Stimulated activated CD4-positive, alpha-beta T cell treated with anti-CD3 and anti-CD28 coated beads, Interleukin-15, amount 100 ng/mL, for 48 hours (primary cell): ENCODE results near the gene ENTREP1.
"Not testable (repeated sequence)": the region's sequence is repeated elsewhere in the genome, so short reads cannot be mapped to it uniquely, and the experiment has no call there.

Experiments used
- DNase-seq, 2 donors: peaks; one replicate each; pipeline ENCODE4 v3.0.0-alpha.2; 2020; ENCODE audit warnings: low read depth in 2 of 2

Gene ENTREP1

DNA sequence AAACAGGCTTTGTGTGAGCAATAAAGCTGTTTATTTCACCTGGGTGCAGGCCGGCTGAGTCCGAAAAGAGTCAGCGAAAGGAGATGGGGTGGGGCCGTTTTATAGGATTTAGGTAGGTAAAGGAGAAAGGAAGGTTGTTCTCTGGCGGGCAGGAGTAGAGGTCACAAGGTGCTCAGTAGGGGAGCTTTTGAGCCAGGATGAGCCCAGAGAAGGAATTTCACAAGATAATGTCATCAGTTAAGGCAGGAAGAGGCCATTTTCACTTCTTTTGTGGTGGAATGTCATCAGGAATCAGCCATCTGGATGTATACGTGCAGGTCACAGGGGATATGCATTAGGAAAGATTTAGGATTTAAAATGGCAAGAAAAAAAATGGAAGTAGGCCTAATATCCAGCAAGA lies 84.9 kb downstream of the ENTREP1 start:
- DNase-seq = not testable (repeated sequence)

DNA sequence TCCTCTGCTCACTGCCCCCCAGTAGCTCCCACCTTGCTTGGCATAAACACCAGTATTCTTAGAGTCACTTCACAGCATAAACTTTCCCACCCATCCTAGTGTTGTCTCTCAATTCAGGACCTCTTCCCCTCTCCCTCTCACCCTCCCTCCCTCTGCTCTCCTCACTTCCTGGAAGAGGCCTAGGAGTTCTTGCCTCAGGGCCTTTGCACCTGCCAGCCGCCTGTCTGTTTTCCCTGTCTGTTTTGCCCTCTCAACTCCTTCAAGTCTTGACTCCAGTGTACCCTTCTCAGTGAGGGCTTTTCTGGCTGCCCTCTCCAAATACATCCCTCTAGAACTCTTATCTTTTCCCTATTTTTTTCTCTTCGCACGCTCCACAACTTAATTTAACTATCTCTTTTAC lies 86.2 kb downstream of the ENTREP1 start:
- no peak for DNase-seq

DNA sequence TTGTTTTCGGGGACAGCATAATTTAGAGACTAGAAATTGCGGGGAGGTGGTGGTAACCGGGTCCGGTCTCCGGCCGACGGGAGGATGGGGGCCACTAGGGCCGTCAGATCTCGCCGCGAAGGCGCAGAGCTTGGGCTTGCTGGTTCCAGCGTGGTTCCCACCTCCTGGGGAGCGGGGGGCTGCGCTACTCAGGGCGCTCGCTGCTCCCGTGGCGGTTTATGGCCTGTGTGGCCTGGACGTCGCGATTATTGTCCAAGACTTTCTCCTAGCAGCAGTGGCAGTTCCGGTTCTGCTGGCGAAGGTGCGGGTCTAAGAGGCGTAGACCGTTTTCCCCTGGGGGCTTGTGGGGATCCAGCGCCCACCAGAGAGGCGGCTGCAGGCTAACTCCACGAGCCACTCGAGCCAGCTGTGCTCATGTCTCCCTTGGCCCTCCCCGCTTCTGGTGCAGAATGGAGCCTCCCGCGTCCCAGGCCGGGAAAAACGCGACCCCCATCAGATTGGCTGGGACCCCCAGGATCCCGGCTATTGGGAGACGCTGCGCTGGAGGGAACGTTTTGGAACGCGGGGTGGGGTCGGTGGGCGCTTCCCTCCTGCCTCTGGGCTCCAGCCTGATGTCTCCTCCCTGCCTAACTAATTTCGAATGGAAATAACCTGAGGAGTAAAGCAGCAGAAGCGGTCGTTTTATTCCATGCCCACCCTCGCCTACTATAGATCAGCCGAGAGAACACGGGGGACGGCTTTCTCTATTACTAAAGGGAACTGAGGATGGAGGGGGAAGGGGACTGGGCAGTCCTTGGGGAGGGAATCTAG lies 87.1 kb downstream of the ENTREP1 start:
- DNase-seq = no peak

DNA sequence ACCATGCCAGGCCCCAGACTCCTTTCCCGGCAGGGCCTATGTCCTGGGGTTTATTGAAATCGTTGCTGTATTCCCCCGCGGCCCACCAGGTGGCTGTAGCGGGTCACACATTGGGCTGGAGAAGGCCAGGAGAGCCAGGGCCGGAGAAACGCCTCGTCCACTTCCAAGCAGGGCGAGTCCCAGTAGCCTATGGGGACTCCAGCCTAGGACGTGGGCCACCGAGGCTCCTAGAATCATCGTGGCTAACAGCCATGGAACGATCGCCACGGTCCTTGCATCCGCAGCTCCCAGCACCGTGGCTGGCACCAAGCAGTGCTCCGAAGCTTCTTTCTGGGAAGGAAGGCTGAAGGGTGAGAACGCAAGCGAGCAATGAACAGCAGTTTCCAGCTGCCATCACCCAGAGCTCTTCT lies 87.7 kb downstream of the ENTREP1 start:
- no peak for DNase-seq

DNA sequence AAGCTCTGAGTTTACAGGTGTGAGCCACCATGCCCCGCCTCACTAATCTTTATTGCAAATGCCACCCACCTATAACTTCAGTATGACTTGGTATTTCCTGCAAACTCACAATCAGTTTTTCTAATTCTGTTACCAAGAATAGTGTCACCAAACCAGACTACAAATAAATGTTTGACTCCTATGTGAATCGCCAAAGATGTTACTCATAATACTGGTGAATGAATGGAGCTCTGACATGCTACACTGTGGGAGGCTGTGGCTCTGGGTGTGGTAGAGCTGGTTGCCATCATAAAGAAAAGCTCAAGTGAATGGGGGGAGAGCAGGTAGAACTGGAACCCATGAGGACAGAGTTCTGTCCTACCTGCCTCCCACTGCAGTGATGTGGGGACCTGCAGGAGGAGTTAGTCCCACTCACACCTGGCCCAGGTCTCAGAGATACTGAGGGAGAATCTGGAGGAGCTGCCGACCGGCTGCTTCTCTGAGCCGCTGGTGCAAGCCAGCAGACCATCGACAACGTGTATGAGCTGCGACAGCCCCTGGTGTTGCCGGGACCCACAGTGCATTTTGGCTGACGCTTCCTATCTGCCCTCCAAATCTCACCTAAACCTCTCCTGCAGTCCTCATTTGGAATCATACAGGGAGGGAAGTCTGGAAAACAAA lies 95.7 kb downstream of the ENTREP1 start:
- no peak for DNase-seq

DNA sequence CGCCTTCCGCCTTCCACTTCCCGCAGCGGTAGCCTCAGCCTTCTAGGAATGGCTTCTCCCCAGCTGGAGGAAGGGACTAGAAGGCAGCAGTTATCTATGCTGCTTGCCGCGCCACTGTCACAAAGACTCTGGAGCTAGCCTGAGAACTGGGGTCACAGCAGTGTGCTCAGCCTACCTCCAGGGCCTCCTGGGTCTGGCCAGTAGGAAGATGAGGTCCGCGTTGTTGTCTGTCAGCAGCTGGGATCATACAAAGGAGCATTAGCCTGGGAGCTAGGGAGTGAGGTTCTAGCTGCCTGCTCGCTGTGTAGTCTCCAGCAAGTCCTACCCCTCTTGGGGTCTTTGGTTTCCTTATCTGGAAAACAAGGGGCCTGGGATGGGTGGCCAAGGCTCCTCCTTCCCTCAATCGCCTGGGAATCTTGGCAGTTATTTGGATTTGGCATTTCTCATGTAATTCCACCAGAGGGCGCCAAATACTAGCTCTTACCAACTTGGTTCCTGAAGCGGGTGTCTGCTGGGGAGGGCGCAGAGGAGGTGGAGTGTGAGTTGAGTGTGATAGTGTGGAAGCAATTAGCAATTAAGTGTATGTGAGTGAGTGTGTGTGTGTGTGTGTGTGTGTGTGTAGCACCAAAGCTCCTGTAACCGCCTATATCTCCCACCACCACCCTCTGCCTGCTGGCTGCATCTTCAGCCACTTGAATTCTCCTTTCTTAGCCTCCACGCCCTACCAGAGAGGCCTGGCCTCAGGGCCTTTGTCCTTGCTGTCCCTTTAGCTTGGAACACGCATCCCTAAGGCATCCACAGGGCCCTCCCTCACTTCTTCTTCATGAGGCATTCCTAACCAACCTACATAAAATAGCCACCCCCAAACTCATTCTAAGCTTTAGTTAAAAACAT lies 97.1 kb downstream of the ENTREP1 start:
- DNase-seq = peak in 1 of 2 donors; percentile 23

DNA sequence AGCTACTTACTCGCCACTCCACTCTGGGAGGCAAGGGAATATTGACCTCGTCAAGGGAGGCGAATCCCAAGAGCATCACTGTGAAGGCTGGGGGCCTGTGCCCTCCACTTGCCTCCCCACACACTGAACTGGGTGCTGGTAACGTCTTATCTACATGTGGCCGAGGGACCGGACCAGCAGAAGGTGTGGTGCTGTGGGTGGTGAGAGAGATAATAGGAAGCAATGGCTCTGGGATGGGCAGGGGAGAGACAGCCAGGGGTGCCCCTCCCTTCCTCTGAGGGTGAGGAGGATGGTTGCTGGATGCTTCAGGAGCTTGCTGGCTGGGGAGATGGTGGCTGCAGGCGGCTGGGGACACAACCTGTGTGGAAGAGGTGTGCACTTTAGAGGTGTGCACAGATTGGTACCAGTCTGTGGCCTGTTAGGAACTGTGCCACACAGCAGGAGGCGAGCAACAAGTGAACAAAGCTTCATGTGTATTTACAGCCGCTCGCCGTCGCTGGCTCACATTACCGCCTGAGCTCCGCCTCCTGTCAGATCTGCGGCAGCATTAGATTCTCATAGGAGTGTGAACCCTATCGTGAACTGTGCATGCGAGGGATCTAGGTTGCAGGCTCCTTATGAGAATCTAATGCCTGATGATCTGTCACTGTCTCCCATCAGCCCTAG lies 100.3 kb downstream of the ENTREP1 start:
- DNase-seq = no peak

DNA sequence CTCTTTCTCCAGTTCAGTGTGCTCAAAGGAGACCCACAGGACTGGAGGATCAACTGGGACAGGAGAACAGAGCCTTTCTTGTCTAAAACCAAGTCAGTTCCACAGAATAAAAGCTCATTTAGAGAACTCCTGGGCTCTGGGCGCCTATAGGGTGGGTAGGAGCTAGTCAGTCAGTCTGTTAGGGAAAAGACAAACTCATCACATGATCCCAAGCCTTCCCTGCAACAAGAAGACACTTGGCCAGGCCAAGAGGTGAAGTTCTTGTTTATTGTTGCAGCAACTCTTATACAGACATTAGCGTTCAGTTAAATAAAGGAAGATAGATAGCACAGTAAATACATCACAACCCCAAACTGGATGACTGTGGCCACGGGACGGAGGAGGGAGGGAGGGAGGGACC lies 102.3 kb downstream of the ENTREP1 start:
- DNase-seq = no peak

DNA sequence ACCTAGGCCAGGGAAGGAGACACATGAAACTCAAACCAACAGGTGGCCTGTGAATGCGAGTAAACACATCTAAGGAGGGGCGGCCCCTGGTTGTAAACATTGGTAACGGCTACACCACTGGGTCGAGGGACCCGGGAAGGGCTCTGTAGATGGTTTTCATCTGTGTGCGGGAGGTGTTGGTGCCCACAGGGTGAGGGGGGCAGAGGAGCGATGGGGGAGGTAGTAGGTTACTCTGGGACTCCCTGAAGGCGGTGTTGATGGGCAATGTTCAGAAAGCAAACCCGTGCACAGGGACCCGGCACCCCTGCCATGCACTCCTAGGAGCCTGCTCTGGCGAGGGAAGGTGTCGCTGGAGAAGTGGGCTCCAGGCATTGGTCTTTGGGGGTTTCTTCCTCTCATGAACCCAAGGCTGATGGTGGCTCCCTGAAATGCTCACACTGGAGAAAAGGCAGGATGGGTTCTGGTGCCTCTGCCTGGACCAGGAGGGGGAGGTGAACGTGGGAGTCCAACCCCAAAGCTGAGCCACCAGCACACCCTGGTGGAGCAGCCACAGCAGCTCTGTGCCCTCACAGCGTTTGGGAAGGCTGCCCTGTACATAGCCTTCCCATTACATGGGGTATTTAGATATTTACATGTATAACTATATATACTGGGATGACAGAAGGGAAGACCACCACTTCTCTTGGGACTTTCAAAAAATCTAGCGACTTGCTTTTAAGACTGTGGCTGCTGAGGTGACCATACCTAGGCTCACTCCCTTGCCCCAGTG lies 103.2 kb downstream of the ENTREP1 start:
- DNase-seq = no peak

DNA sequence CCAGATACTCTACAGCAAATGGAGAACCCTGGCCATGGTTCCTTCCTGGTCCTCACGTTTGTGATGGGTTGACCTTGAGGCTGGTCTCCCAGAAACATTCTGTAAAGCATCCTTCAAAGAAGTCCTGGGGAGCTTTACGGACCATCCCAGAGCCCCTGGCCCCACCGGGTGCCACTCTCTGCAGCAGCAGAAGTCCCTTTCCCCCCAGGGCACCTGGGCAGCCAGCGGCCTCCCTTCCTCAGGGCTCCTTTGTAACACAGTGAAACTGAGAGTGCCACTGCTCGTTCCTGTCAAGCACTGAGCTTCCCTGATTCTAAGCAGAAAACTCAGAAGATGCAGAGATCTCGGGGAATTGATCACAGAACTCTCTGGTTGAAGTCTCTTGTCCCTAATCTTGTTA lies 104.3 kb downstream of the ENTREP1 start:
- DNase-seq = no peak

DNA sequence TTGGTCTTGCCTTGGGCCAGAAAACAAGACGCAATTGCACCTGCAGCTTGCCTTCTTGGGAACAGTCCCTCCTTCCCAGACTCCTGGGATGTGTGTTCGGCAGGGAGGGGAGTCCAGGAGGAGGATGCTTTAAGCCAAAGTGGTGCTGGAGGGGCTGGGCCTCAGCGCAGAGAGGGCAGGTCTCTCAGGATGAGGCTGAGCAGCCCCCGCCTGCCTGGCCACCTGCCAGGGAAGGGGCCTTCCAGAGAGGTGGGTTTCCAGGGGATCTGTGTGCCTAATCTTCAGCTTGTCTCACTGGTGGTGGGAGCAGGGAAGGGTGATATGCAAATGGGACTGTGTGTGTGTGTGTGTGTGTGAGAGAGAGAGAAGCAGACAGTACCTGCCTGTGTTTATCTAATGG lies 105.2 kb downstream of the ENTREP1 start:
- no peak for DNase-seq

DNA sequence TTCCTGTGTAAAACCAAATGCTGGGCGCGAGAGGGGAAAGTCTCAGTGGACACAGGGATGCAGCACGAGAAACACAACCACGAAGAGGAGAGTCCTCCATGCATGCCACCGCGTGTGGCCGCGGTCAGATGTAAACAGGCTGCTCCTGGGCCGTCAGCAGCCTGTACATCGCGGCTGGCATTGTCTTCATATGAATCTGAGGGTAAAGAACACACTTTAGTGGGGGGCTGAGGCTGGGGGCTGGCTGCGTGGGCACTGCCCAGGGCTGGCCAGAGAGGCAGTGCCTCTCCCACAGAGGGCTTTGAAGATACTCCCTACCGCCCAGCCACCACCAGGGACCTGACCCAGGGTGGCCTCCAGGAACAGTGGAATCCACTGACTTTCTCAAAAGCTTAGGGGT lies 106.2 kb downstream of the ENTREP1 start:
- no peak for DNase-seq

DNA sequence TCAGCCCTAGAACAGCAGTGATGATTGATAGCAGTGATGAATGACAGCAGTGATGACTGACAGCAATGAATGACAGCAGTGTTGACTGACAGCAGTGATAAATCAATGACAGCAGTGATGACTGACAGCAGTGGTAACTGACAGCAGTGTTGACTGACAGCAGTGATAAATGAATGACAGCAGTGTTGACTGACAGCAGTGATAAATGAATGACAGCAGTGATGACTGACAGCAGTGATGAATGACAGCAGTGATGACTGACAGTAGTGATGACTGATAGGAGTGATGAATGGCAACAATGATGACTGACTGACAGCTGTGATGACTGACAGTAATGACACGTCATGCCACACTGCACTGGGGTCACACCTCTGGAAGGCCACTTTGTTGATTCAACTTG lies 106.8 kb downstream of the ENTREP1 start:
- DNase-seq = no peak

DNA sequence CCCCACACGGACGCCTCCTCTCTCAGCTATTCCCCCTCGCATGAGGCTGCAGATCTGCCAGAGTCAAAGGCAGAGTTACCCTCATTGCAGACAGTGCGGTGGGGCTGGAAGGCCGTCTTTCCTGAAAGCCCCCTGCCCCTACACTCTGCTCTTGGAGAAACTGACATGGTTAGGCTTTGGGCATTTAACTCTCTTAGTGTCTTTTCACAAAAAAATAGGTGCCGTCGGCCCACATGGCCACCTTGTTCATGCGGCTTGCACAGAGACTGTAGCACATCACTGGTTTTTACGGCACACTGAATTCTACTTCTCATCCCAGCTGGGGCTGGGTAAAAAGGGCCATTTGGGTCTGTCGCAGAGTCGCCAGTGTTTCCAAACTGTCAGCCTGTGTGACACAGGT lies 107.6 kb downstream of the ENTREP1 start:
- no peak for DNase-seq

DNA sequence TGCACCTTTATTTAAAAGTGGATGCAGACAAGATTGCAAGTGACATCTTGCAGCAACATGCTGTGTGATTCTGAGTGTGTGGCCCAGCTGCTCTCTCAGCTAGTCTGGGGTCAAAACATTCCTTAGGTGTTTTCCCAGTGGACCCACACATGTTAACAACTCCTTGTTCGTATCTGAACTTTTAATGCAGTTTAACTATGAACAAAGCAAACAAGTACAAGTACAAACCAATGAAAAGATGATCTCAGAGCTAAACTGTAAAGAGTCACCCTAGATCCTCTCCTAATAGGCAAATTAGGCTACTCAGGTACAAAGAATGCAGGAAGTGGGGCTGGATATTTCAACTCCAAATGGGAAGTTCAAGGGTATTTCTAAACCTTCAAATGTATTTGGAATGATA lies 108.4 kb downstream of the ENTREP1 start:
- DNase-seq = no peak

DNA sequence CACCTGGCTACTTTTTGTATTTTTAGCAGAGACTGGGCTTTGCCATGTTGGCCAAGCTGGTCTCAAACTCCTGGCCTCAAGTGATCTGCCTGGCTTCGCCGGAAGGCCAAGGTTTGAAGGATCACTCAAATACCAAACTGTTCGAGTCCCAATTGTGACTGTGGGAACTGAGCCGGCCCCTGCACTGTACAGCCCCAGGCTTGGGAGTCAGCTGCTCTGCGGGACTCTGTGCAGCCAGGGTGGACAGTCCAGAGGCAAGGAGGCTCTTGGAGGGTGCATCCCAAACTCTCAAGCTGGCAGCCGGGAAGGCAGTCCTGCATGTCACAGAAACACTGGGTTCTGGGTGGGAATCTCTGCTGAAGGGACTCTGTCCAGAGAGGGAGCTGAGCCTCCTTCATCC lies 109.0 kb downstream of the ENTREP1 start:
- no peak for DNase-seq

DNA sequence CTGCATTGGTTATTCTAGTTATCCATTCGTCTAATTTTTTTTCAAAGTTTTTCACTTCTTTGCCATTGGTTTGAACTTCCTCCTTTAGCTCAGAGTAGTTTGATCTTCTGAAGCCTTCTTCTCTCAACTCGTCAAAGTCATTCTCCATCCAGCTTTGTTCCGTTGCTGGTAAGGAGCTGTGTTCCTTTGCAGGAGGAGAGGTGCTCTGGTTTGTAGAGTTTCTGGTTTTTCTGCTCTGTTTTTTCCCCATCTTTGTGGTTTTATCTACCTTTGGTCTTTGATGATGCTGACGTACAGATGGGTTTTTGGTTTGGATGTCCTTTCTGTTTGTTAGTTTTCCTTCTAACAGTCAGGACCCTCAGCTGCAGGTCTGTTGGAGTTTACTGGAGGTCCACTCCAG lies 114.6 kb downstream of the ENTREP1 start:
- not testable (repeated sequence) for DNase-seq

DNA sequence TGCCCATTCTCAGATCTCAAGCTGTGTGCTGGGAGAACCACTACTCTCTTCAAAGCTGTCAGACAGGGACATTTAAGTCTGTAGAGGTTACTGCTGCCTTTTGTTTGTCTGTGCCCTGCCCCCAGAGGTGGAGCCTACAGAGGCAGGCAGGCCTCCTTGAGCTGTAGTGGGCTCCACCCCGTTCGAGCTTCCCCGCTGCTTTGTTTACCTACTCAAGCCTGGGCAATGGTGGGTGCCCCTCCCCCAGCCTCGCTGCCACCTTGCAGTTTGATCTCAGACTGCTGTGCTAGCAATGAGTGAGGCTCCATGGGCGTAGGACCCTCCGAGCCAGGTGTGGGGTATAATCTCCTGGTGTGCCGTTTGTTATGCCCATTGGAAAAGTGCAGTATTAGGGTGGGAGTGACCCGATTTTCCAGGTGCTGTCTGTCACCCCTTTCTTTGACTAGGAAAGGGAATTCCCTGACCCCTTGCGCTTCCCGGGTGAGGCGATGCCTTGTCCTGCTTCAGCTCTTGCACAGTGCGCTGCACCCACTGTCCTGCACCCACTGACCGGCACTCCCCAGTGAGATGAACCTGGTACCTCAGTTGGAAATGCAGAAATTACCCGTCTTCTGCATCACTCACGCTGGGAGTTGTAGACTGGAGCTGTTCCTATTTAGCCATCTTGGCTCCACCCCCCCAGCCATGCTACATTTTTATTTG lies 115.4 kb downstream of the ENTREP1 start:
- DNase-seq = not testable (repeated sequence)
